MM.1S (cell line): ENCODE results near the gene TTLL11.

Source experiments
- CTCF ChIP-seq: fragments of 300-600 bp; sonication (generic); IDR thresholded peaks from 2 replicates; pipeline ENCODE4 v1.5.1; 2016; ENCODE audit warnings: antibody characterized with exemption, low read length, mixed read lengths
- EZH2 ChIP-seq: fragments of 300-600 bp; sonication (generic); optimal IDR thresholded peaks from 2 replicates; pipeline ENCODE3; 2017; ENCODE audit warnings: low read depth, mild to moderate bottlenecking, antibody characterized with exemption, low read length, mixed read lengths

- TF ChIP-seq CTCF (no peak), EZH2 (no peak)
These were observed 197.8 kb downstream of the TTLL11 start for GRCh38 chr9:121895358-121895757.
